Uterus (tissue), 2 donors: Measurements from ENCODE around the gene HIVEP3.

Experiments used
- POLR2A ChIP-seq, 2 donors: fragments of 450-650 bp; IDR thresholded peaks; one replicate each; pipeline ENCODE4 v1.6.1; 2016; ENCODE audit warnings: antibody characterized with exemption in 2 of 2, mild to moderate bottlenecking in 1 of 2, moderate library complexity in 1 of 2
- TF ChIP-seq, protein P1 (sequence below), 4 experiments: fragments of 200-600 bp in 2 of 4; fragments of 450-650 bp in 2 of 4; sonication (generic) in 2 of 4; IDR thresholded peaks; one replicate each; pipeline ENCODE4 v1.5.1; 2016 to 2019; ENCODE audit warnings: antibody characterized with exemption in 4 of 4, mild to moderate bottlenecking in 2 of 4, moderate library complexity in 1 of 4

DNA sequence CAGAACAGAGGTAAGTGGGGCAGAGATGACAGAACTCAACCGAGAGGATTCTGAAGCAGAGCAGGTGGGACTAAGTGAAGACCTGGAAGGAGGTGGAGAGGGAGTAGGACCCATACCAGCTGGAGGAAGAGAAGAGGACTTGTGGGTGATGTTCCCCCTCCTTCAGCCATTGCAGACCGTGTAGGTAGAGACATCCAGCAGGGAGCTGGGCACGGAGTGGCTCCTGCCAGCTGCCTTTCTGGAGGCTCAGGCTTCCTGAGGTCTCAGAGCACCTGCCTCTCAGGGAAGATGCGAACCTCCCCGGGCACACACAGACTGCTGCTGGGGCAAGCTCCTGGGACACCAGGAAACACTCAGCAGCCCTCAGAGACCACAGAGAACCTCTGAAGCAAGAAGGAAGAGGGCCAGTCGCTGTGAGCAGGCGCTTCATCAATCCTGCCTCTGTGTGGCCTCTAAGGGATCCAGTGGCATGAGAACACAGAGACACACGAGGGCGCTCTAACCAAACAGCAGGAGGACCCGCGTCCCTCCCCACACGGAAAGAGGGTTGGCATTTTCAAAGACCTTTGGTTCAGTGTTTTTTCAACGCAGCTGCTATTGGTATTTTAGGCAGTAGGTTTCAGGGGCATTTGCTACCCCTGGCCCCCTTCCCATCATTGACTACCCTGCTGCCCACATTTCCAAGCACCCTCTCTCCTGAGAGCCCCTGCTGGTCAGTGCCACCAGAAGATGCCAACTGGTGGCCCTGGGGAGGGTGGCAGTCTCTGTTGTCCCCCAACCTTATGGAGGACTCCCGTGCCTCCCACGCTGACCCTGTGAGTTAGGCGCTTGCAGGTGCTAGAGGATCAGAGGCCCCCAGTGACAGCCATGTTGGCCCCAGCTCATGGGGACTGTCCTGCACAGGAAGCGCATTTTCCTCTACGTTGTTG, 344.7 kb downstream of the HIVEP3 start:
- TF ChIP-seq, protein P1, sequence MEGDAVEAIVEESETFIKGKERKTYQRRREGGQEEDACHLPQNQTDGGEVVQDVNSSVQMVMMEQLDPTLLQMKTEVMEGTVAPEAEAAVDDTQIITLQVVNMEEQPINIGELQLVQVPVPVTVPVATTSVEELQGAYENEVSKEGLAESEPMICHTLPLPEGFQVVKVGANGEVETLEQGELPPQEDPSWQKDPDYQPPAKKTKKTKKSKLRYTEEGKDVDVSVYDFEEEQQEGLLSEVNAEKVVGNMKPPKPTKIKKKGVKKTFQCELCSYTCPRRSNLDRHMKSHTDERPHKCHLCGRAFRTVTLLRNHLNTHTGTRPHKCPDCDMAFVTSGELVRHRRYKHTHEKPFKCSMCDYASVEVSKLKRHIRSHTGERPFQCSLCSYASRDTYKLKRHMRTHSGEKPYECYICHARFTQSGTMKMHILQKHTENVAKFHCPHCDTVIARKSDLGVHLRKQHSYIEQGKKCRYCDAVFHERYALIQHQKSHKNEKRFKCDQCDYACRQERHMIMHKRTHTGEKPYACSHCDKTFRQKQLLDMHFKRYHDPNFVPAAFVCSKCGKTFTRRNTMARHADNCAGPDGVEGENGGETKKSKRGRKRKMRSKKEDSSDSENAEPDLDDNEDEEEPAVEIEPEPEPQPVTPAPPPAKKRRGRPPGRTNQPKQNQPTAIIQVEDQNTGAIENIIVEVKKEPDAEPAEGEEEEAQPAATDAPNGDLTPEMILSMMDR (IDR thresholded peaks at IDR 0.05): peak; percentile 67 to 81 (median 67)
- no peak for TF ChIP-seq POLR2A (IDR thresholded peaks at IDR 0.05)
